Left lobe of liver (tissue), 2 donors: Measurements from ENCODE around the gene PALS1. TPM values are rescaled to one million over a fixed set of nuclear protein-coding genes. Genes with fewer than 3 reads are reported as not detected.
"Not testable (repeated sequence)": the region's sequence is repeated elsewhere in the genome, so short reads cannot be mapped to it uniquely, and the experiment has no call there.

Experiments
- ATAC-seq: fragments of 200-7000 bp; cut with Tn5 transposase; one replicate; pipeline ENCODE4 v1.9.1; 2020; ENCODE audit warnings: mild to moderate bottlenecking, moderate library complexity
- DNase-seq: peaks from one replicate; pipeline ENCODE4 v3.0.0-alpha.2; 2020; ENCODE audit warnings: low spot score
- total RNA-seq: library from RNA; stranded (reverse); gene quantifications from one replicate; pipeline ENCODE4 v1.2.1, GENCODE V29; 2021
- donor health status: DM: no; HTN: no; CAD: no; lungs with moderate emphysema.
- donor health status: DM: no; HTN: yes; CAD: no.

PALS1 gene
- total RNA-seq, 1 donor from 2014 or later, result 15.8 TPM

DNA sequence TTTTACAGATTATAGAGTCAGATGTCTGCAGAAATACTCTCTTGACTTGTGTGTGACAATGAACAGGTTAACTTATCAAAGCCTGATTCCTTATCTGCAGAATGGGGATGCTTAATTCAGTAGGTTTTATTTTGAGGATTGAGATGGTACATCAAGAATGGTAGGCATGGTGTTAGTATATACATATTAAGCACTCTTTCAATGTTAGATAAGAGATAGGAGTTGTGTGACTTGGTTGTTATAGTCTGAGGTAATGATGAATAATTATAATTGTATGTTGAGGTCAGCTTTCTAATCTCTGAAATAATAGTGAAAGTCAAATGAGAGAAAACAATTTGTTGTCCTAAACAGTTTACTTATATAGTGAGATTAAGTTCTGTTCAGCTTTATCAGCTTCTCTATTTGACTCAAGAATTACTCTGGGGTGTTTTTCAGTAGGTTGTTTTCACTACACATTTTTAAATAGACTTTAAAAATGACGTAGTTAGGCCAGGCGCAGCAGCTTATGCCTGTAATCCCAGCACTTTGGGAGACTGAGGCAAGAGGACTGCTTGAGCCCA, 11.9 kb downstream of the PALS1 start:
- DNase-seq (no peak), ATAC-seq (no peak)

DNA sequence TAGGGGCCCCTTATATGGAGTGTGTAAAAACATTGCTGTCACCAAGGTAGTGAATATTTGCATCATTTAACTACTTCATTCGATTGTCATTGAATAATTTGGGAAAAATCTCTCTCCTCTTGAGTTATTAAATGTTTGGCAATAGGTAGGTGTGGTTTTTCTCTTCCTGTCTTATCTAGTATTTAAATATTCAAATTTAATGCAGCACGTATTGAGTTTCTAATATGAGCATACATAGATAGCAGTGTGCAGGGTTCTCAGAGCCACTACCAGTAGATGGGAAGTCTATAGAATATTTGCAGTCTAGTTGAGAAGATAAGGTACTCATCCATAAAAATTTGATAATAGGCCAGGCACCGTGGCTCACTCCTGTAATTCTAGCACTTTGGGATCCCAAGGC, 16.7 kb downstream of the PALS1 start:
- ATAC-seq (no peak), DNase-seq (no peak)

DNA sequence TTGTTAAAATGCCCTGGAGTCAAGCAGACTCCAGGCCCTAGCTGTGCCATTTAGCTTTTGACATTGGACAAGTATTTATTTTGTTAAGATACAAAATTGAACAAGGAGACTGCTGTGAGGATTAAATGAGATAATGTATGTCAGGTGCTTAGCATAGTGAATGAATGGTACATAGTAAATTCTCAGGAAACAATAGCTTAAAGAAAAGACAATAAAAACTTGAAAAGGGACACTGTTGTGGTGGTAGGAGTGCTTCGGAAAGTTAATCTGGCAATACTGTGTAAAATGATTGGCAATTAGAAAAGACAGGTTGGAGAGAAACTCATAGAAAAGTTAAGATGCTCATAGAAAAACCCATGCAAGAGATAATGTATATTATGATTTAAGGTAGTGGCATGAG, 19.7 kb downstream of the PALS1 start:
- DNase-seq, result no peak
- no peak for ATAC-seq

DNA sequence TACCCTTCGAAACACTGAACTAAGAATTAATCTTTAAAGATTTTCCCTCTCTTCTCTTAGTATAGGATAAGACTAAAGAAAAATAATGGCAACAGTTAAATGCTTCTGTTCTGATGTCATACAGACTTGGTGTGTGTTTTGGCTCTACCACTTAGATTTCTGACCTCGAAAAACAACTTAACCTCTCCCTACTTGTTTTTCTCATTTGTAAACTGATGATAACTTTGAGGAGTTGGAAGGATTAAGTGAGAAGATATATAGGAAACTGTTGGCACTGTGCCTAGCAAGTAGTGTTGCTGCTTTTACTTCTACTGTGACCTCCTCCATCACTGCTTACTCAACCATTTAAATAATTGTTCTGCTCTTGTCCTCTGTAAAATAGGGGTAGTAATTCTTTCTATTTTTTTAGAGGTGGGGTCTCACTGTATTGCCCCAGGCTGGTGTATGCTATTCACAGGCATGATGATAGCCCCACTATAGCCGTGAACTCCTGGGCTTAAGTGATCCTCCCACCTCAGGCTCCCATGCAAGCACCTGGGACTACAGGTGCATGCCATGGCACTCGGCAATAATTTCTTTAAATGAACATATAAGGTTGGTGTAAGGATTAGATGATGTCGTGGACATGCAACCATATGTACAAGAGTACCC, 22.4 kb downstream of the PALS1 start:
- peak; percentile 28 for ATAC-seq

DNA sequence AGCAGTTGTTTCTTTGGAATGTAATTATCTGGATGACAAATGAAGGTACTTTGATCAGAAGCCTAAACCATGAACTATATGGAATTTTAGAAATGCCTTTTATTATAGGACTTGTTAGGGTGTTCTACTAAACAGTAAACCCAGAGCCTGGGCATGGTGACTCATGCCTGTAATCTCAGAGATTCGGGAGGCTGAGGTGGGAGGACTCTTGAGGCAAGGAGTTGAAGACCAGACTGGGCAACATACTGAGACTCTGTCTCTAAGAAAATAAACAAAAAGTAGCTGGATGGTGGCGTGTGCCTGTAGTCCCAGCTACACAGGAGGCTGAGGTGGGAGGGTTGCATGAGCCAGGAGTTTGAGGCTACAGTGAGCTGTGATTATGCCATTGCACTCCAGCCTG, 23.9 kb downstream of the PALS1 start:
- DNase-seq (no peak), ATAC-seq (no peak)

More for the DNA sequence above, 22.4 kb downstream of the PALS1 start:
- DNase-seq, result no peak

DNA sequence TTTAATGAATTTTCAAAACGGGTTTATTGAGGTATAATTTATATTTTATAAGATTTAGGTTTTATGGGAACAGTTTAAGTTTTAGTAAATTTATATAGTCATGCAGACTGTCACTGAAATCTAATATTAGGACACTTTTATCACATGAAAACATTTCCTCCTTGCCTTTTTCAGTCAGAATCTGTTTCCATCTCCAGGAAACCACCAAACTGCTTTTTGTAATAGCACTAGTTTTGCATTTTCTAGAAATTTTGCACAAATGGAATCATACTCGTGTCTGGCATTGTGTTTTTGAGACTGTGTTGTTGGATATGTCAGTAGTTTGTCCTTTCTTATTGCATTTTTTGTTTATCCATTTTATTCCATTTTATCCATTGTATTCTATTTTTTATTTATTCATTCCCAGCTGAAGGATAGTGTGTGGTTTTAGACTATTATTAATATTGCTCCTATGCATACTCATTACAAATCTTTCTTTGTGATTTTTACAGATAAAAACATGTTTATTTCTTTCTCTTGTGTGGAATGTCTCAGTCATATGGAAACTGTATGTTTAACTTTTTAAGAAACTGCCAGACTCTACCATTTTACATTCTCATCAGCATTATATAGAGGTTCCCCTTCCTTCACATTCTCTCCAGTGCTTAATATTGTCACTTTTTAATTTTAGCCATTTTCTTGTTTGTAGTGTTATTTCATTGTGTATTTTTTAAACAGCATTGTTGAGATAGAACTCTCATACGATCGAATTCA, 26.5 kb downstream of the PALS1 start:
- DNase-seq, result no peak
- no peak for ATAC-seq

DNA sequence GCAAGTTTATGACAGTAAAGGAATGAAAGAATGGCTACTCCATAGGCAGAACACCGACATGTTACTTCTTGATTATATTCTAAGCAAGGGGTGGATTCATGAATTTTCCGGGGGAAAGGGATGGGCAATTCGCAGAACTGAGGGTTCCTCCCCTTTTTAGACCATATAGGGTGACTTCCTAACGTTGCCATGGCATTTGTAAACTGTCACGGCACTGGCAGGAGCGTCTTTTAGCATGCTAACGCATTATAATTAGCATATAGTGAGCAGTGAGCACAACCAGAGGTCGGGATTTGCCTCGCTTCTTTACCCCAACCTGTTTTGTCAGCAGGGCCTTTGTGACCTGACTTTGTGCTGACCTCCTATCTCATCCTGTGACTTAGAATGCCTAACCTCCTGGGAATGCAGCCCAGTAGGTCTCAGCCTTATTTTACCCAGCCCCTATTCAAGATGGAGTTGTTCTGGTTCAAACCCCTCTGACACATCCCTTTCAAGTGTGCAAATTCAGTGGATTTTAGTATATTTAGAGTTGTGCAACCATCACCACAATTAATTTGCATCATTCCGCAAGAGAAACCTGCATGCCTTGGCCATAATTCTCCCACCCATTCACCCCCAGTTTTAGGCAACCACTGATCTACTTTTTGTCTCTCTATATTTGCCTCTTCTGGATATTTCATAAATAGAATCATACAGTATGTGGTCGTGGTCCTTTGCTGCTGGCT, 27.4 kb downstream of the PALS1 start:
- DNase-seq, result no peak
- no peak for ATAC-seq

DNA sequence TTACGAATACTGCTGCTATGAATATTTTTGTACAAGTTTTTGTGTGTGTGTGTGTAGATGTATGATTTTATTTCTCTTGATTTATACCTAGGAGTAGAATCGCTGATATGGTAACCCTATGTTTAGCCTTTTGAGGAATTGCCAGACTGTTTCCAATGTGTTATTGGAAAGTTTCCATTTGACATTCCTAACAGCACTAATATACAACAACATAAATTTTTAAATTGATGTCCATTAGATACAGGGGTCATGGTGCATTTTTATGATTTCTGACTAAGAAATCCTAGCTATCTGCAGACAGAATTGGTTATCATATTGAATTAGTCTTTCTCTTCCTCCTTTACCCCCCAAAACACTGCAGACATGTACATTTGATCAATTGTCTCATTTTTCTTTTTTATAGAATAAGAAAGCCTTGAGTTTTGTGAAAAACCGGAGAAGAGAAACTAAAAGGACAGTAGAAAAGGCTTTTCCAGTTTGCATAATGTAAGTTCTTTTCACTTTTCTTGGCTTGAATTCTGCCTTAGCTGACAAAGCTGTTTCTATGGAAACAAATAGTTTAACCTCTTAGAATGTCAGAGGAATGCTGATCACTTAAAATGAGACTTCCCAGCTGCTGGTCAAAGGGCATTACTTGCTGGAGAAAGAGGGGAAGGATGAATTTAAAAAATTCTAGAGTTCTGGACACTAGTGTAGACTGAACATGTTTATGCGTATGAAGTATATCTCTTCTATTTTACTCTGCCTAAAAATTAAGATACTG, 28.2 kb downstream of the PALS1 start:
- DNase-seq (no peak), ATAC-seq (peak; percentile 60)

DNA sequence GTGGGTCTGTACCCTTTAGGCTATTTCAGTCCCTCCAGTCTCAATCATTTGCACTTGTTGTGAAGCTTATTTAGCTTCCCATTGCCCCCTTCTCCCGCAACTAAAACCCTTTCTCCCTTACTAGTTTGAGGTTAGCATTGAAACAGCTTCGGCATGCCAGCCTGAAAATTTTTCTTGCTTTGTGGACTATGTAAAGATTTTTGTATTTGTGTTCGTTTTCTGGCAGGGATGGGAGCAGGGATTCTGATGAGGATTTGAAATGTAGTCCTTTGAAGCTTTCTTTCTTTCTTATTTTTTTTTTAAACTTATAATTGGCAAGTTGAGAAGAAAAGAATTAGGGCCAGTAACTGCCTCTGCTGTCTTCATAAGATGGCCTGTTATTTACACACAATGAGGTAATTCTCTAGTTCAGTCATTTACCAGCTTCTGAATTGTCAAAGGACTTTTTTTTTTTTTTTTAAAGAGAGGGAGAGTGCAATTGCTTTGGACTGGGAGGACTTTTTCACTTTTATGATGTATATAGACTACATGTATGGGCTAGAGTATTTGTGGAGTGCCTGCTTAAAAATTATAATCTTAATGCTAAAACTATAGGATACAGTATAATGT, 29.0 kb downstream of the PALS1 start:
- ATAC-seq (no peak), DNase-seq (no peak)

DNA sequence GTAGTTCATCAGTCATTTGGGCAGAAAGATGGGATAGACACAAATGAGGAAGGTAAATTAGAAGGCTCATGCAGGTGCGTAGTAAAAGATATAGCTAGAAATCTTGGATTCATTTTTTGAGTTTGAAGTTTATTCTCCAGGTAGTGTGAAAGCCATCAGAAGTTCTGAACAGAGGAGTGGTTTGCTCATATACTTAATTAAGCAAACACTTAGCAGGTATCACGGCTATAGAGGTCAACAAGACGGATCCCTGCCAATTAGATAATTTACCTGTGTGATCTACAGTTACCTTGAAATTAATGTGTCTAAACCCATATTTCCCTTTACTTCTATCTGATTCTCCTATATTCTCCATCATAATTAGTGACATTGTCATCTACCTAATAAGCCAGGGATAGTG, 29.7 kb downstream of the PALS1 start:
- ATAC-seq, result no peak
- DNase-seq, result no peak

DNA sequence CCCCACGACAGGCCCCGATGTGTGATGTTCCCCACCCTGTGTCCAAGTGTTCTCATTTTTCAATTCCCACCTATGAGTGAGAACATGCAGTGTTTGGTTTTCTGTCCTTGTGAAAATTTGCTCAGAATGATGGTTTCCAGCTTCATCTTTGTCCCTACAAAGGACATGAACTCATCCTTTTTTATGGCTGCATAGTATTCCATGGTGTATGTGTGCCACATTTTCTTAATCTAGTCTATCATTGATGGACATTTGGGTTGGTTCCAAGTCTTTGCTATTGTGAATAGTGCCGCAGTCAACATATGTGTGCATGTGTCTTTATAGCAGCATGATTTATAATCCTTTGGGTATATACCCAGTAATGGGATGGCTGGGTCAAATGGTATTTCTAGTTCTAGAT, 32.0 kb downstream of the PALS1 start:
- DNase-seq, ATAC-seq: not testable (repeated sequence)

DNA sequence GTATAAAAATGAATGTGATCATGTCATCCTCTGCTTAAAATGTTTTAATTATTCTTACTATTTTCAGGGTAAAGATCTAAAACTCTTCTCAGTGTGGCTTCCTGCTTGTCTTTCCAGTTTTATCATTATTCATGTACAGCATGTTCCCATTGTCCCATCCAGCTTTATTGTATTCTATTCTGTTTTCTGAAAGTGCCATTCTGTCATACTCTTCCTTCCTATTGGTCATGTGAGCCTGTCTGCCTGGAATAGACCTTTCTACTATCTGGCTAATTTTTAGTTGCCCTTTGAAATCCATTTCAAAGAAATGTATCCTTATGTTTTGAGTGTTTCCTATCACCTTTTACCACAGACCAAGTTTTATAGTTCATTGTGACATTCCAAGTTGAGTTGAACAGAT, 34.9 kb downstream of the PALS1 start:
- no peak for DNase-seq
- peak; percentile 63 for ATAC-seq

DNA sequence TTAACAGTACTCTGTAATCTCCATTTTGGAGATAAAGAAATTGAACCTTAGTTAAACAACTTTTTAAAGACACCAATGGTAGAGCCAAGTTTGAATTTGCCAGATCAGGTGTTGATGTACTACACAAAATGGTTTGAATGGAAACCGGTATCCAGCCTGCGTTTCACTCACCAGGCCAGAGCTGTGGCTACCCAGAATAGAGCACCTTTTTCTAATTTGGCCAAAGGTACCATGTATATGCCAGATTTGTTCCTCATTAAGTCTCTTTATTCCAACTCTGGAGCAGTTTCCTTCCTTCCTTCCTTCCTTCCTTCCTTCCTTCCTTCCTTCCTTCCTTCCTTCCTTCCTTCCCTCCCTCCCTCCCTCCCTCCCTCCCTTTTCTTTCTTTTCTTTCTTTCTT, 39.3 kb downstream of the PALS1 start:
- ATAC-seq (no peak), DNase-seq (no peak)

DNA sequence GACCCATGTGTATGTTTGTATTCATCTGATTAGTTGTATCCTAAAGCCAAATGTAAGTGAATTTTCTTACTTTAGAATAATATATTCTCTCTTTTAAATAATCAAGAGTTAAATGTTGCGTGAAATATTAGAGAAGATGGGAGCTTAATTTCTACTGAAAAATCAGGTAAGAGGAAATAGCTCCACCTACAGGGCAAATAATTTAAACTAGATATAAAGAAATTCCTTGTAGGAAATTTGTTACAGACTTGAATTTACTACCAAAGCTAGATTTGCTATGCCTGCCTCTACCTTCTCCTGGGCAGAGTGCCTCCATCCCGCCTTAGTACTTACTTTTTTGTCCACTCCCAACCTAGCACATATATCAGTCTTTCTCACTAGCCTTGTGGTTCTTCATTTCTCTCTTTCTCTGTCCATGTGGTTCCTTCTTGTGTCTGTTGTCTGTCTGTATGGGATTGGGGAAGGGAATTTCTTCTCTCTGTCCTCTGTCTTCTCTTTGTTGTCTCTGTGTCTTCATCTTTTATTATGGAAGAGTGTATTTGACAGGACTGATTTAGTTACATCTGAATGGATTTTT, 44.7 kb downstream of the PALS1 start:
- peak; percentile 73 for ATAC-seq

More for the DNA sequence above, 44.7 kb downstream of the PALS1 start:
- DNase-seq, result no peak

Other genes with a start within 250 kb of the PALS1 start
- gene GARIN2, start 52.0 kb upstream of the PALS1 start, total RNA-seq, result 0.13 TPM
- 22.3 TPM for gene ATP6V1D, start 118.4 kb downstream of the PALS1 start, total RNA-seq
- 35.6 TPM for gene EIF2S1, start 118.9 kb downstream of the PALS1 start, total RNA-seq
- gene PLEK2, start 170.7 kb downstream of the PALS1 start, total RNA-seq, result 10.7 TPM
- 0.93 TPM for gene TMEM229B, start 247.3 kb downstream of the PALS1 start, total RNA-seq